Ishikawa (cell line): ENCODE measurements around the gene HMGN4.

ENCODE experiments used
- CEBPB ChIP-seq: IDR thresholded peaks from 2 replicates; pipeline ENCODE4 v1.6.1; 2012
- EP300 ChIP-seq: IDR thresholded peaks from 2 replicates; pipeline ENCODE4 v1.6.1; 2012; ENCODE audit warnings: borderline replicate concordance
- FOXM1 ChIP-seq: IDR thresholded peaks from 2 replicates; pipeline ENCODE4 v1.6.1; 2012; ENCODE audit warnings: low read depth, borderline replicate concordance
- RAD21 ChIP-seq: IDR thresholded peaks from 2 replicates; pipeline ENCODE4 v1.6.1; 2012; ENCODE audit warnings: low read depth
- TAF1 ChIP-seq: IDR thresholded peaks from 2 replicates; pipeline ENCODE4 v1.6.1; 2012; ENCODE audit warnings: low read depth, mild to moderate bottlenecking
- TCF12 ChIP-seq: IDR thresholded peaks from 2 replicates; pipeline ENCODE4 v1.6.1; 2012; ENCODE audit warnings: low read depth
- TEAD4 ChIP-seq: IDR thresholded peaks from 2 replicates; pipeline ENCODE4 v1.6.1; 2012

DNA sequence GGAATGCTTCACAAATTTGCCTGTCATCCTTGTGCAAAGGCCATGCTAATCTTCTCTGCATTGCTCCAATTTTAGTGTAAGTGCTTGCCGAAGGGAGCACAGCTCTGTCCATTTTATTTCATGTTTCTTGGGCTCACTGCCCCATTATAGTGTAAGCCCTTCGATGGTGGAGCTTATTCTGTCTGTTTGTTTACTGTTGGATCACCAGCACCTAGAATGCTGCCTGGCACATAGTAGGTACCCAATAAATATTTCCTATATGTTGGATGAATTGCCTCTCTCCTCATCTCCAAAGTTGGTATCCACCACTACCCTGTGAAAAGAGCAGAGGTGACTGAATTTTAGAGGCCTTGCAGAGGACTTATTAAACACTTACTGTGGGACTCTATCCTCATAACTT lies 18.8 kb upstream of the HMGN4 start:
- TF ChIP-seq RAD21 (no peak), TAF1 (no peak), FOXM1 (no peak), TEAD4 (no peak), CEBPB (no peak), EP300 (no peak), TCF12 (no peak)
